ENCODE results near the gene DNMT1.
"Not testable (repeated sequence)": the region's sequence is repeated elsewhere in the genome, so short reads cannot be mapped to it uniquely, and the experiment has no call there.

The DNMT1 gene

DNA sequence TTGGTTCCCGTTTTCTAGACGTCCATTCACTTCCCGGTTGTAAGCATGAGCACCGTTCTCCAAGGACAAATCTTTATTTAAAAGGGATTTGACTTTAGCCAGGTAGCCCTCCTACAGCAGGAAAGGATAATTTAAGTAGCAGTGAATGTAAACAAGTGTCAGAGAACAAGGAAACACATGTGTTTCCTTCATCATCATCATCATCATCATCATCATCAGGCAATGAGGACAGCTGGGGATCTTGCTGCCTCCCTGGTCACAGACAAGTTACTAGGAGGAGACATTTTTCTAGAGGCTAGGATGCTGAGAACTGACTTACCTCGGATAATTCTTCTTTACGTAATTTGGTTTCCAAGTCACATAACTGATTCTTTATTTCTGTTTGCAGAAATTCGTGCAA lies 14.3 kb downstream of the DNMT1 start:
- DNase-seq = no peak

DNA sequence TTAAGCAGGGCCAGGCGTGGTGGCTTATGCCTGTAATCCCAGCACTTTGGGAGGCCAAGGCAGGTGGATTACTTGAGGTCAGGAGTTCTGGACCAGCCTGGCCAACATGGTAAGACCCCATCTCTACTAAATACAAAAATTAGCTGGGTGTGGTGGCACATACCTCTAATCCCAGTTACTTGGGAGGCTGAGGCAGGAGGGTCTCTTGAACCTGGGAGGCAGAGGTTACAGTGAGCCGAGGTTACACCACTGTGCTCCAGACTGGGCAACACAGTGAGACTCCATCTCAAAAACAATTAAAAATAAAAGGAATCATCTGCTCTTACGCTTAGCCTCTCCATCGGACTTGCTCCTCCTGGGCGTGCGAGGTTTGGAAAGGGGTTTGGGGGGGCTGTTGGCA lies 14.7 kb downstream of the DNMT1 start:
- not testable (repeated sequence) for DNase-seq

DNA sequence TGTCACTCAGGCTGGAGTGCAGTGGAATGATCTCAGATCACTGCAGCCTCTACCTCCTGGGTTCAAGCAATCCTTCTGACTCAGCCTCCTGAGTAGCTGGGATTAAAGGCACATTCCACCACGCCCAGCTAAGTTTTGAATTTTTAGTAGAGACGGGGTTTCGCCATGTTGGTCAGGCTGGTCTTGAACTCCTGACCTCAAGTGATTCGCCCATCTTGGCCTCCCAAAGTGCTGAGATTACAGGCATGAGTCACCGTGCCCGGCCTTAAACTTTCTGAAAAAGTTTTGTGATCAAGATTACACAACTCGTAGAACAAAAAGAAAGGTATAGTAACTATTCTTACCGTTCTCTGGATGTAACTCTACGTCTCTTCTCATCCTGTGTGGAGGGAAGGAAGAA lies 21.2 kb downstream of the DNMT1 start:
- no peak for DNase-seq

DNA sequence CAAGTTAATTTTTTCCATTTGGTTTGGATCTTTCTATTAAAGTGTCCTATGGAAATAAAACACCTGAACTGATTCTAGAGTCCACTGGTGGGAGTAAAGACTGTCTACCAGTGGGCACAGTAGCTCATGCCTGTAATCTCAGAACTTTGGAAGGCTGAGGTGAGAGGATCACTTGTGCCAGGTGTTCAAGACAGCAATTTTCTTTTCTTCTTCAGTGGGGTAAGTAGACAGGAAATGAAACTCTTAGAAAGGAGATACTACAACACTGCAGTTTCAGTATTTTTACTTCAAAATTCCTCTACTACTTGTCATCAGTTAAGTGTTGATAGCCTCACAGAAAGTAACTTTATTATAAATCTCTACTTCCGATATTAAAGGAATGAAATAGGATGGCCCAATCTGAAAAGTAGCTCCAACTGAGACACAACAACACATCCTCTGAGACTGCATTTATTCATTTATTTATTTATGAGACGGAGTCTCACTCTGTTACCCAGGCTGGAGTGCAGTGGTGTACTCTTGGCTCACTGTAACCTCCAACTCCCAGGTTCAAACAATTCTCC lies 26.3 kb downstream of the DNMT1 start:
- no peak for DNase-seq

DNA sequence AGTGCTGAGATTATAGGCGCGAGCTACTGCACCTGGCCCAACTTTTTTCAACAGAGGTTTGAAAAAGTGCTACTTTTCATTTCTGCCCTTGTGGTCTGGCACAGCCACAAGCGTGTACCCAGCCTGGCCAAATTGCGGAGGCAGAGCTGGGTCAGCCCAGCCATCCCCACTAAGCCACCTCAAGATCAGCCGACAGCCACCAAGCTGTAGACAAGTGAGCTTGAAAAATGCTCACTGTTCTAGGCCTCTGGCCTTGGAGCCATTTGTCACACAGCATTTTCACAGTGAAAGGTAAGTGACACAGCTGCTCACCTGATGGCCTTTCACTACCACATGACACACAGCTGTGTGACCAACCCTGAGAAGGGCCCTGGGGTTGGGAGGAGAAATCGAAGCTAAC lies 27.3 kb downstream of the DNMT1 start:
- DNase-seq = no peak

DNA sequence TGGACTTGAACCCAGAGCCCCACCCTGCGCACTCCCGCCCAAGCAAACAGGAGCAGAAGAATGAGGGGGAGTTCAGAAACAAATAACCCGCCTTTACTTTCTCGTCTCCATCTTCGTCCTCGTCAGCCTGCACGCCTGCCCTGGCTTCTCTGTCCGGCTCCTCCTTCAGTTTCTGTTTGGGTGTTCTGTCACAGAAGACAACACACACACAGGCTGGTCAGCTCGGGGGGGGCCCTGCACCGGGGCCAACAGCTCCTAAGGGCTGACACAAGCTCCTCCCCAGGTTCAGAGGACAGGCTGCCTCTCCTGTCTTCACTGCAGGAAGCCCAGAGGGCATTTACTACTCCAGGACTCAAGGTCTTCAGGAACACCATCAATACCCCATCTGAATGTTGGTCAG lies 28.3 kb downstream of the DNMT1 start:
- DNase-seq = not testable (repeated sequence)

DNA sequence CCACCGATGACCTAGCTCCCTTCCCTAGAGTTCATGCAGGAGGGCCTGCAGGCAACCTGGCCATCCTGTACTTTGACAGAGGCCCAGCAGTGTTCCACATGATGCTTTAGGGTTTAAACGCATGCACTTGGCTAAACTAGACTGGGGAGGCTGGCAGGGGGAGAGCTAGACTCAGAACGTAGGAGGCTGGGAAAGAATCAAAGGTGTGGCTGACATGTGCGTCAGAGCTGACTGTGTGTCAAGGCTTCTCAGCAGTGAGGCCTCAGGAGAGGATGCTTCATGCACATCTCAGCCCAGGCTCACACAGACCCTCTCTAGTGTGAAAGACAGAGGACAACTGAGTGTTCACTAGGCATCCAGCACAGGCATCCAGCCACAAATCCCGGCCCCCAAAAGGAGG lies 28.7 kb downstream of the DNMT1 start:
- no peak for DNase-seq

DNA sequence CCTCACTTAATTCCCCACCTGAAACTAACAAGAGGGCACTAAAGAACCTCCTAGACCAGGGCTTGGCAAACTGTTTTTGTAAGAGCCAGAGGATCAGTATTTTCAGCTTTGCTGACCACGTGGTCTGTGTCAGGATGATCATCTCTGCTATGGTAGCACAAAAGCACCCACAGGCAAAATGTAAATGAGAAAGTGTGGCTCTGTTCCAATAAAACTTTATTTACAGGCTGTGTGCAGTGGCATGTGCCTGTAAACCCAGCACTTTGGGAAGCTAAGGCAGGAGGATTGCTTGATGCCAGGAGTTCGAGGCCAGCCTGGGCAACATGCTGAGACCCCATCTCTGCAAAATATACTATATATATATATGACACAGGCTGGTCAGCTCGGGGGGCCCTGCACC lies 31.2 kb downstream of the DNMT1 start:
- no peak for DNase-seq

DNA sequence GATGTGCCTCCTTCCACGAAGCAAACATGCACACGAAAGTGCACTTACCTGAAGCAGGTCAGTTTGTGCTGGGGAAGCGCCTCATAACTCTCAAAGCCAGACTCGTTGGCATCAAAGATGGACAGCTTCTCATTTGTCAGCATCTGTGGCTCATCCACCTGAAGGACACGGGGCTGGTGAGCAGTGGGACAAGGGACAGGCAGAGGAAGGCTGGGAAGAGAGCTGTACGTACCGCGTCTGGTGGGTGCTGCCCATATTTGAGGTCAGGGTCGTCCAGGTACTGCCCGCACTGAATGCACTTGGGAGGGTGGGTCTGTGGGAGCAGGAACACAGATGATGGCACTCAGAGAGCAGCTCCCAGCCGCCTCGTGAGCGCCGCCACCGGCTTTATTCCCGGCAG lies 35.1 kb downstream of the DNMT1 start:
- no peak for DNase-seq

DNA sequence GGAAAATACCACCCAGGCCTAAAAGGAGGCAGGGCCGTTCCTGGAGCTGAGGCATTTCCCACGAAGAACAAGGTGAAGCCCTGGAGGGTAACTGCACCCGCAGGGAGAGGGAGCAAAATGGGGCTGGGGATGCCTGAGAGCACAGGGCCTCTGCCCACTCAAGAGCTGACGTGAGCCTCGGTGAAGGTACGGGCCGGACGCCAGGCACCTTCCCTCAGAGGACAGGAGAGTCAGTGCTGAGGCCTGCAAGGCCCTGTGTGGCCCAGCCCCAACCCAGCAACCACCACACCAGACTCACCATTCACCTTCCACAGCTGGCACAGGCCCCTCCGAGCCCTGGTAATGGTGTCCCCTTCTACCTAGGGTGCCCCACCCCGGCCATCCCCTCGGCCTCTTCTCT lies 36.3 kb downstream of the DNMT1 start:
- no peak for DNase-seq

DNA sequence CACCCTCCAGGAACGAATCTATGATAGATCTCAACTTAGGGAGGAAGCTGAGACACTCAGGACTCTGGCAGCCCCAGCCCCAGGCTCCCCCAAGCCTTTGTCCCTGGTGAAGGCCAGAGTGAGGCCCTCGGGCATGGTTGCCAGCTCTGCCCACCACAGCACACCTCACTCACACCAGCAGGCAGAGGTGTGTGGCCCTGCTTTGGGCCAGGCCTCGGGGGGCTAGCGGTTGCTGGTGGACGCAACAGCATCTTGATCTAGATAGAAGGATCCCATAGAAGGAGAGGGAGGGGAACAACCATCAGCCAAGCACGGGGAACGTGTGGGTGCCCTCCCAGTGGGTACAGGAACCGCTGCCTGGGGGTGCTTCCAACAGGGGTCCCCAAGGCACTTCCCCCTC lies 36.7 kb downstream of the DNMT1 start:
- no peak for DNase-seq

DNA sequence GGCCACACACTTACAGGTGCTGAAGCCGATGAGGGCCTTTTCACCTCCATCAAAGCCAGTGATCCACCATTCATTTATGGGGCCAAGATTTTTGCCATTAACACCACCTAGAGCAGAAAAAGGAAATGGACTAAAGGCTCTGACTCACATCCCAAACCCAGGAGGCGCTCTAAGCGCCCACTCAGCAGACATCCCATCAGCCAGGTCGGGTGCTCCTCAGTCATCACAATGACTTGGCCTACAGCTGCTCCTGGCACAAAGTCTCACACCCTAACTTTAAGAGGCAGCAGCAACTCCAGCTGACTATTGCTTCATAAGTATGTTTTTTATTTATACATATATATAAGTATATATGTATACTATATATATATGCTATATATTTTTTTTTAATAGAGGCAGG lies 38.9 kb downstream of the DNMT1 start:
- DNase-seq = no peak

DNA sequence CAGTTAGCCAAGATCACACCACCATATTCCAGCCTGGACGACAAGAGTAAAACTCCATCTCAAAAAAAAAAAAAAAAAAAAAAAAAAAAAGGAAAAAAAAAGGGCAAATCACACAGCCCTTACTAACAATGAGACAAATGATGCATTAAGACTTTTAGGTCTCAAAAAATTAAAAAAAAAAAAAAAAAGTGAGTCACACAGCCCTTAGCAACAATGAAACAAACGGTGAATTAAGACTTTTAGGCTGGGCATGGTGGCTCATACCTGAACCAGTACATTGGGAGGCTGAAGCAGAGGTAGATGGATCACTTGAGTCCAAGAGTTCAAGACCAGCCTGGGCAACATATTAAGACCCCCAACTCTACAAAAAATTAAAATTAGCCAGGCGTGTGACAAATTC lies 42.7 kb downstream of the DNMT1 start:
- no peak for DNase-seq

DNA sequence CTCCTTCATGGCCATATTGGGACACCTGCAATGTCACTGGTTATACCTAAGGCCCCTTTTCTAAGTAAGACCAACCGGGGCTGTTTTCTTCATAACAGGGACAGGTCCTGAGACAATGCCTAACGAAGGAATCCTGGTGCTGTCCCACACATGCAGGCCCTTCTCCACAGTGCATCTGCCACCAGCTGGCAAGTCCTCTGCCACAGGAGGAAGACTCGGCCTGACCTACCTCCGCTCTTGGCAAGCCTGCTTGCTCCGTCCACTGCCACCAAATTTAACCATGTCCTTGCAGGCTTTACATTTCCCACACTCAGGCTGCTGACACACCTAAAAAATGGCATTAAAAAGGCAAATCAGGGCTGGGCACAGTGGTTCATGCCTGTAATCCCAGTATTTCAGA lies 43.2 kb downstream of the DNMT1 start:
- DNase-seq = no peak

DNA sequence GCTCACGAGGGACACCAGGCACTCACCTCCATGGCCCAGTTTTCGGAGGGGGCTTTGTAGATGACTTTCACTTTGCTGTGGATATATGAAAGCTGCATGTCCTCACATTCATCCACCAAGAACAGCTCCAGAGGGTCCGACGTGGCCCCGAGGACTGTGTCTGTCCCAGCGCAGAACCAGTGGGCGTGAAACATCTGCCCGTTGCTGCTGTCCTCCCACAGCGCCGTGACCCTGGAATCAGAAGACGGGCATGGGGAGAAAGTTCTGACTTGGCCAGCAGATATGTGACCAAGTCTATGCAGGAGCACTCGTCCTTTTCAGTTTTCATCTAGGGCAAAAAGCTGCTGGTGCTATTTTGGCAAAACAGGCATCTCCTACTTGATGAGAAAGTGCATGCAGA lies 45.3 kb downstream of the DNMT1 start:
- no peak for DNase-seq

DNA sequence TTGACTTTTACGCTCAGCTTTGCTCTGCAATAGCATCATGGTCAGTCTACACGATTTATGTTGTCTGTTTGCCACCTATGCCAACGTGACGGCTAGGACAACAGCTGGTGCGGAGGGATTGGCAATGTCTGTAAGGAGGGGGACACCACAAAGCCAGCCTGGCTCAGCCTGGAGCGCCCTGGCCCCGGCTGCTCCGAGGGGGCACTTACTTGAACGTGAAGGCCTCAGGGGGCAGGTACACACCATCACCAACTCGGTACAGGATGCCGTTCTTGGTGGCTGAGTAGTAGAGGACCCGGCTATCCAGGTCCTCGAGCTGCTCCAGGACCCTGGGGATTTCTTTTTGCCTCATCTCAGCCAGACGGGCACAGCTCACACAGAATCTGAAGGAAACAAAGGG lies 48.6 kb downstream of the DNMT1 start:
- no peak for DNase-seq

DNA sequence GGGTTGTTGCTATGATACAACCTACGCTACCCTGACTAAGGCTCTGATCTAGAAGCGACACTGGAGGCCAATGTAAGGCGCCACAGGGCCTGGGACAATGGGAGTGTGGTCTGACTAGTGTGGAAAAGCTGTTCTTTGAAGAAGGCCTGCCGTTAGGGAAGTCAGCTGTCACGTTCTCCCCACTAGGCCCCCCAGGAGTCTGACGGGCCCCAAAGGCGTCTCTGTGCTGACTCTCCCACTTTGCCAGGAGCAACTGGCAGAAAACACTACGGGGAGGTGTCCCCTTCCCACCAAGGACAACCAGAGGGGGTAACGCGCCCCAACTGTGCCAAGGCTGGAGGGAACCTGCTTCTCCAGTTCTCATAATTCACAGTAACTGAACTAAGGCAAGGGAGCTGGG lies 49.7 kb downstream of the DNMT1 start:
- DNase-seq = no peak

DNA sequence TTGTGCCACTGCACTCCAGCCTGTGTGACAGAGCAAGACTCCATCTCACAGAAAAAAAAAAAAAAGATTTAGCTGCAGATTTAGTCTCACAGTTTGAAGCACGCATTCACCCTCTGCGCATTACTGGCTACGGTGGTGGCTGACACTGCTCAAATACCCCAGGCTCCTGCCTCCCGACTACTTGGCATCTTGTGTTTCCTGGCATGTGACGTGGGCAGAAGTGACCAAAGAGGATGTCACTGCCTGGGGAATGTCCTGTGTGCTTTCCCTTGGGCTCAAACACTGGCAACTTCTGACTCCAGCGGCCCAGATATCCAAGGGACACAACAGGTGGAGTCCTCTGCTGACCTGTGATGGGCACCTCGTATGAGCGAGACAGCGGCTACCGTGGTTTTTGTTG lies 50.4 kb downstream of the DNMT1 start:
- DNase-seq = no peak

DNA sequence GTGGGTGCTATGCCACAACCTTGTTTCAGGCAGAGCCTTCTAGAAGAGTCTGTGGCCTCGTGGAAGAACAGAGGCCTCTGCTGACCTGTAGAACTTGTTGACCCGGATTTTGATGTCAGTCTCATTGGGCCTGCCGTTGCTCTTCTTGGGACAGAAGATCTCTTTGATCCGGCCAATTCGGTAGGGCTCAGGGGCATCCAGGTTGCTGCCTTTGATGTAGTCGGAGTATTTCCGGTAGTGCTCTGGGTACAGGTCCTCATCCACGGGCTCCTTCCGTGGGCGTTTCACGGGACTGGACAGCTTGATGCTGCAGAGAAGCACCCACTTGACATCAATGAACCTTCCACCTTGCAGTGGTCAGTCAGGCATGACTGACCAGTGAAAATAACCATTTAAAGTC lies 51.1 kb downstream of the DNMT1 start:
- no peak for DNase-seq

DNA sequence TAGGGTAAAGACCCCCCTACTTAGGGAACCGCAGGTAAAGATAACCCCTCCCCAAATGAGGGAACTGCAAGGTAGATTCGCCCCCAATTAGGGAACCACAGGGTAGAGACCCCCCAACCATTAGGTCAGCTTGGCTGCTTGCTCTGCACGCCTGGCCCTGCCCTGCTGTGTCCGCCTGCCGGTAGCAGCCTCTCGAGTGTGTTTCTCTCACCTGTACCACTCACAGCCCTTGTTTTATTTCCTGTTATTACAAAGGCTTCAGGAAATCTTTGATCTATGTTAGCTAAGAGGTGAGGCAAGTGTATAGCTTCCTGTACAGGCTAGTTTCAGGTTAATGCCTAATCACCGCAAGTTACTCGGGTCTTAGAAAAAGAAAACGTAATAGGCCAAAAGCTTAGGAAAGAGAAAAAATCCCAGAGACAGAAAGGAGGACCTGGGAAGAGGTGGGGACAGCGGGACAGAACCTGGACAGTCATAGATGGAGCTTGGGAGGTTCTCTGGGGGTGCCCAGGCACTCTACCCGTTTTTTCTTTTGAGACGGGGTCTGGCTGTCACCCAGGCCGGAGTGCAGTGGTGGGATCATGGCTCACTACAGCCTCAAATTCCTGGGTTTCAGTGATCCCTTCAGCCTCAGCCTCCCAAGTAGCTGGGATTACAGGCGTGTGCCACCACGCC lies 51.9 kb downstream of the DNMT1 start:
- no peak for DNase-seq

DNA sequence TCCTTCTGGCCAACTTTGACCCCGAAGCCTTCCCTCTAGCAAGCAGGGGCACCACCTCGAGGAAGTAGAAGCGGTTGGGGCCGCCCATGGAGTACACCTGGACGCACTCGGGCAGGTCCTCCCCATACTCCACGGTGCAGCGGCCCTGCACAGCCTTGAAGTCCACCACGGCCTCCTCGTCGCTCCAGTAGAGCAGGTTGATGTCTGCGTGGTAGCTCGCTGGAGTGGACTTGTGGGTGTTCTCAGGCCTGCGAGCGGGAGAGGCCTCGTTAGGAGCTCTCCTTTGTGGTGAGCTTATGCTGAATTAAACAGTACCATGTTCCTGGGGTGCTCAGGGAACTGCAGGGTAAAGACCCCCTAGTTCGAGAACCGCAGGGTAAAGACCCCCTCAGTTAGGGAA lies 52.8 kb downstream of the DNMT1 start:
- no peak for DNase-seq

DNA sequence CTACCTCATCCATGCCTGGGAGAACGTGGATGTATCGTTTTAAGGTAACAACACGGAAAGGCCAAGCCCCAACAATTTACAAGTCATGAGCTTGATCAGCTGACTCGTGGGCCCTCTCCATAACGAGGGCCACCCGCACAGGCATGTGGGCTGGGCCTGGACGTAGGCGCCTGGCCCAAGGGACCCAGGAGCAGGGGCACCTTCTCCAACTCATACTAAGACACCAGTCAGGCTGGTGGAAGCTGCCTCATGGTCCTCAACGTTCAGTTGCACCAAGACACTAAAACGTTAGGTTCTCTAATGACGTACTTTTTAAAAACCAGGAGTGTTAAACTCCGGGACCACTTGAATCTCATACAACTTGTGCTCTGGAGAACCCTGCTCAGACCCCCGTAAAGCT lies 53.3 kb downstream of the DNMT1 start:
- no peak for DNase-seq

DNA sequence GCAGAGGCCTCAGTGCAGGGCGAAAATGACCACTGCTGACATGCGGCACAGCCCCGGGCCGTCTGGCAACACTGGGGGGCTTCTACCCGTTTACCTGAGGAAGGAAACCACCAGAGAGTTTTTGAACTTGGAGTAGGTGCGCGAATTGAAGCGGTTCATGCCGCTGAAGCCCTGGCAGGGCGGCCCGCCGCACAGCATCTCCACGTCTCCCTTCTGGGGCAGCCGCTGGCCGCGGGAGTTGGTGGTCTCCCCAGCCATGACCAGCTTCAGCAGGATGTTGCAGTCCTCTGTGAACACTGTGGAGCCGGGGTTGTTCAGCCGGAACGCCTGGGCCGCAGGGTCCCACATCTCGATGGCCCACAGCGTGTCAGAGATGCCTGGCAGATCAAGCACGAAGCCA lies 54.8 kb downstream of the DNMT1 start:
- DNase-seq = no peak

DNA sequence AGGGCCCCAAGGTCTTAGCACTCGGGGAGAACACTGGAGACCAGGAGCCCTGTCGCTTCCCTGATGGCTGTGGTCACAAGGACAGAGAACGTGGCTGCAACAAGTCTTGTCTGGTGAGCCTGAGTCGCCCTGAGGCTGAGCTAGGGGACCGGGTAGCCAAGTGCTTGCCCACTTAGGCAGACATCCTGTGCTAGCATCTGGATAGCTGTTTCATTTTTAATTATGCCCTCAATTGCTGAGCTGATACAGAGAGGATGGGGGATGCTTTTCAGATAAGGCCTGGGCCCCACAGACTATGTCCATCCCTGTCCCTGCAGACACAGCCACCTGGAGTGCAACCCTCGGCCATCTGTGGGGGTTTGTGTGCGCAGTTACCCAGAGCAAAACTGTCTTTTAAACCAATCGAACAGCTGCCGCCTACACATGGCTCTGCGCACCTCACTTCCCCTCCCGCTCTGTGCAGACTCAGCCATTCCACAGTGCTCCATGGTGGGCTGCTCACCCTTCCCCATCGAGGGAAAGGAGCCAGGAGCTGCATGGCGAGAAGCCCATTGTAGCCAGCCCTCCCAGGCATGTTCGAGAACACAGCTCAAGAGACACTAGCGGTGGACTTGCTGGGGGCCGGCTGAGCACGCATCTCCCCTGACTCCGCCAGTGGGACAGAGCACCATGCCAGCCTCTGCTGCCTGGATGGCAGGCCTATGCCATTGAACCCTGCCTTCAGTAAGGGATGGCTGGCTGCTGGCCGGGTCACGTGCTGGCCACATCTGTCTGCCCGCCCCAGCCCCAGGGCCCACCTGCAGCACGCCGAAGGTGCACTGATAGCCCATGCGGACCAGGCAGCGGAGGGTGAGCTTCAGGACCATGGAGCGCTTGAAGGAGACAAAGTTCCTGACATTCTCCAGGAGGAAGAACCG lies 55.6 kb downstream of the DNMT1 start:
- DNase-seq = no peak
